GM18867 (cell line): ENCODE measurements around the gene NAGS.
"Not testable (repeated sequence)": the region's sequence is repeated elsewhere in the genome, so short reads cannot be mapped to it uniquely, and the experiment has no call there.

Experiments used
- ATAC-seq: cut with Tn5 transposase; IDR thresholded peaks from one replicate; pipeline ENCODE4 v1.9.1; 2021; ENCODE audit warnings: mild to moderate bottlenecking, moderate library complexity; ENCODE audit not compliant: unreplicated experiment

NAGS gene

DNA sequence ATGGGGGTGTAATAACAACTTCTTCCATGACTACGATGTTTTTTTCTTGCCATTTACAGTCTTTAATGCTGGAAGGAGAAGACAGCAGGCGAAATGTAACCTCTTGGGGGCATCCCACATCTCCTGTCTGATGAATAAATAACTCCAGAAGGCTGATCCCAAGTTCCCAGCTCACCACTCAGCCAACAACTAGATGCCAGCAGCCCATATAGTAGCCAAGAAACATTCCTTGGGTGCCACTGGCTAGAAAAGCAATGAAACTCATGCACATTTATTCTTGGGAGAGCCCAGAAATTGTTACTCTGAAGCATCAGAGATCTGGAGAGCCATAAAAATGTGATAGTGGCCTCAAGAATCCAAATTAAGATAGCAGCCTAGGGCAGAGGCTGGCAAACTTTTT, 33.0 kb downstream of the NAGS start:
- no peak for ATAC-seq

DNA sequence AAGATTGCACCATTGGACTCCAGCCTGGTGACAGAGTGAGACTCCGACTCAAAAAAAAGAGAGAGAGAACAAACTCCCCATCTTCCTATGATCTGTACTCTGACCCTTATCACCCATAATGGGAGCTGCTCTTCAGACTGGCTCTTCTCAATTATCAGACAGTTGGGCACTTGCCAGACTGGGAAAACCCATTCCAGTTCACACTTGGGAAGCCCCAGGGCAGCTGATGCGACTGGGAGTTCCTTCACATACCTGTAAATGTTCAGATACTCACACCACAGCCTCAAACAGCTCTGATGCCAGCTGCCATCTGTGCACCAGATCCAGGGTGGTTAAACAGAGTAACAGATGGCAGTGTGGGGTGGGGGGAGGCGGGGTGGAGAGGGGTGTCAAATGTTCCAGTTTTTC, 34.2 kb downstream of the NAGS start:
- no peak for ATAC-seq

DNA sequence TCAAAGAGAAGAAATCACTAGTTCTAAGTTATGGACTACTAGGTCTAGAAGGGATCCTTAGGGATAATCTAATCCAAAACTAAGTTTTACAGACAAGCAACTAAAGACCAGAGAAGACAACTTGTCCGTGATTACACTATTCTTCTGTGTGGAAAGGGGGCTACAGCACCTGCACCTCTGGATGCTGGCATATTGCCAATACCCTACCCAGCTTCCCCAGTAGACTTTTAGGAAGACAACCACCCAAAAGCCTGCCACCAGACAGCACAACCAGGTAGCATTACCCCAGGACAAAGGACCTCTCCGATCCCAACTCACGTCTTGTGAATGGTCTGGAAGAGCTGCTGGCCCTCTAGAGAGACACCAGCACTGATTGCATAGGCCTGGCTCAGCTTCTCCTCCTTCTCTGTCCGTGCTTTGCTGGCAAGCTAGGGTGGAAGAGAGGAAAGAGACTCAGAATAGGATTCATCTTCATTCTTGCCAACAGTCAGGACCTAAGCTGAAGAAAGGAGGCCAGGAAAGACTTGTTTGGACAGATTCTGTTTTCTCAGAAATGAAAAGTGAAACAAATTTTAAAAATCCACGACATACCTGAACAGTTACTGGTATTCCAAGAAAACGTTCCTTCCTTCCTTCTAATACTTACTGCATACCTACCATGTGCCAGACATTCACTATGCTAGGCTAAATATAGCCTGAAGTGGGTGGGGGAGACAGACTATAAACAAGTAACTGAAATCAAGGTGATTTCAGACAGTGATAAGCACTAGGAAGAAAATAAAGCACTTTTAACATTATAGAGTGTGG, 35.6 kb downstream of the NAGS start:
- no peak for ATAC-seq

GRCh38 chr17:44043272-44043696, 38.9 kb downstream of the NAGS start:
- ATAC-seq, result no peak

GRCh38 chr17:44044071-44044470, 39.6 kb downstream of the NAGS start:
- no peak for ATAC-seq

- ATAC-seq, result no peak
Measured at GRCh38 chr17:44045486-44045885, 41.1 kb downstream of the NAGS start.

DNA sequence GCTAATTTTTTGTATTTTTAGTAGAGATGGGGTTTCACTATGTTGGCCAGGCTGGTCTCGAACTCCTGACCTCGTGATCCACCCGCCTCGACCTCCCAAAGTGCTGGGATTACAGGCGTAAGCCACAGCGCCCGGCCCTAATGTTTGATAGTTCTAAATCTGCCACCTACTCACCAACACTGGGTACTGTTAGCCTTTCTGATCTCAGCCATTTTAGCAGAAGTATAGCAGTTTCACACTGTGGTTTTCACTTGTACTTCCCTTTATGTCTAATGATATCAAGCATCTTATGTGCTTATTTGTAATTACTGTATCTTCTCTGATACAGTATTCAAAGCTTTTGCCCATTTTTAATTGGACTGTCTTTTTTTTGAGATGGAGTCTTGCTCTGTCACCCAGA, 42.5 kb downstream of the NAGS start:
- ATAC-seq, result not testable (repeated sequence)

- ATAC-seq, result no peak
Measured at GRCh38 chr17:44049294-44050060, 45.1 kb downstream of the NAGS start.

DNA sequence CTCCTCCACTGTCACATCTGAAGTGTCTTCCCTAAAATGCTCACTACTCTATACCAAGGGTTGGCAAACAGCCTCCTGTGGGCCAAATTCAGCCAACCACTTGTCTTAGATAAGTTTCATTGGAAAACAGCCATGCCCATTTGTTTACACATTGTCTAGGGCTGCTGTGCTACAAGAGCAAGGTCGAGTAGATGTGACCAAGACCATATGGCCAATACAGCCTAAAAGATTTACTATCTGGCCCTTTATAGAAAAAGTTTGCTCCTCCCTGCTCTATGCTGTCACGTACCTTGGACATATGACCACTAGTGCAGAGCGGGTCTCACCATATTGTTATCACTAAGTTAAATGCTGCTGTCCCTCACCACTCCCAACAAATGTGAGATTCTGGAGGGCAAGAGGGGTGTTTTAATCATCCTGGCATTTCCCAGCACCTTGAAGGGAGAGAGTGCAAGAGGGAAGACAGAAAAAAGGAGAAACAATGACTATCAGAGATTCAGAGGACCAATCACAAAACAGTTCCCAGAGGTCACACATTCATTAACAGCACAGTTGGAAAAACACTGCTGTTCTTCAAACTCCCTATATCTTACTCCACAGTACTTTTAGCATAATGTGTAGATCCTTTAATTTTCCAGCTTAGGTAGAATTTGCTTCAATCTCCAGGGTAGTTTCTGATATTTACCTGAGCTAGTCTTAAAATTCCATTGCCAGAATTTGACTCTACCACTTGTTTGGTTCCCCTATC, 48.9 kb downstream of the NAGS start:
- no peak for ATAC-seq
